Measurements from ENCODE around the gene INCA1.

INCA1 gene

GRCh38 chr17:4969551-4970173 lies 27.7 kb downstream of the INCA1 start:
- H3K9me3 Mint-ChIP-seq, result no peaks in the 10 kb centered on the region
- no peak overlapping the region for H3K27ac Mint-ChIP-seq
- H3K36me3 Mint-ChIP-seq (ENCODE audit: low read depth), result peaks cover 50% of the 10 kb centered on the region
- no peak overlapping the region for H3K4me3 Mint-ChIP-seq
- no peaks in the 10 kb centered on the region for H3K27me3 Mint-ChIP-seq
- peaks cover 43% of the 10 kb centered on the region for H3K4me1 Mint-ChIP-seq (ENCODE audit: low read depth)

GRCh38 chr17:4969047-4969550 lies 28.2 kb downstream of the INCA1 start:
- Mint-ChIP-seq H3K27ac (no peak overlapping the region), H3K4me1 (ENCODE audit: low read depth) (peaks cover 43% of the 10 kb centered on the region), H3K9me3 (no peaks in the 10 kb centered on the region), H3K36me3 (ENCODE audit: low read depth) (peaks cover 45% of the 10 kb centered on the region), H3K4me3 (no peak overlapping the region), H3K27me3 (no peaks in the 10 kb centered on the region)

GRCh38 chr17:4968486-4969046 lies 28.8 kb downstream of the INCA1 start:
- Mint-ChIP-seq H3K9me3 (no peaks in the 10 kb centered on the region), H3K4me3 (no peak overlapping the region), H3K4me1 (ENCODE audit: low read depth) (peaks cover 43% of the 10 kb centered on the region), H3K27me3 (no peaks in the 10 kb centered on the region), H3K36me3 (ENCODE audit: low read depth) (peaks cover 41% of the 10 kb centered on the region), H3K27ac (no peak overlapping the region)

- Mint-ChIP-seq H3K36me3 (ENCODE audit: low read depth) (peaks cover 36% of the 10 kb centered on the region), H3K4me1 (ENCODE audit: low read depth) (peaks cover 43% of the 10 kb centered on the region), H3K27ac (peak within 1 kb of the TSS; percentile 87), H3K27me3 (no peaks in the 10 kb centered on the region), H3K9me3 (no peaks in the 10 kb centered on the region), H3K4me3 (no peak within 1 kb of the TSS)
These were observed 29.5 kb downstream of the INCA1 start, which contains the start of gene SPAG7 for GRCh38 chr17:4967539-4968485. Gene SPAG7 (minus strand): TSS chr17:4967817. CDS start chr17:4967804, 13 bp downstream.

- peaks cover 29% of the 10 kb centered on the region for H3K36me3 Mint-ChIP-seq (ENCODE audit: low read depth)
- H3K27ac Mint-ChIP-seq, result no peak overlapping the region
- H3K9me3 Mint-ChIP-seq, result no peaks in the 10 kb centered on the region
- no peak overlapping the region for H3K4me3 Mint-ChIP-seq
- H3K27me3 Mint-ChIP-seq, result no peaks in the 10 kb centered on the region
- H3K4me1 Mint-ChIP-seq (ENCODE audit: low read depth), result peaks cover 43% of the 10 kb centered on the region
These were observed 30.3 kb downstream of the INCA1 start for GRCh38 chr17:4966844-4967538.

GRCh38 chr17:4965311-4965986 lies 31.9 kb downstream of the INCA1 start:
- Mint-ChIP-seq H3K27ac (peak overlapping the region; percentile 38), H3K27me3 (no peaks in the 10 kb centered on the region), H3K4me3 (no peak overlapping the region), H3K9me3 (no peaks in the 10 kb centered on the region), H3K4me1 (ENCODE audit: low read depth) (peaks cover 34% of the 10 kb centered on the region), H3K36me3 (ENCODE audit: low read depth) (peaks cover 24% of the 10 kb centered on the region)

- no peaks in the 10 kb centered on the region for H3K27me3 Mint-ChIP-seq
- no peak overlapping the region for H3K4me3 Mint-ChIP-seq
- no peaks in the 10 kb centered on the region for H3K9me3 Mint-ChIP-seq
- peaks cover 12% of the 10 kb centered on the region for H3K4me1 Mint-ChIP-seq (ENCODE audit: low read depth)
- no peak overlapping the region for H3K27ac Mint-ChIP-seq
- H3K36me3 Mint-ChIP-seq (ENCODE audit: low read depth), result peaks cover 15% of the 10 kb centered on the region
These were observed 36.9 kb downstream of the INCA1 start for GRCh38 chr17:4960279-4960922.

GRCh38 chr17:4959261-4959965 lies 37.9 kb downstream of the INCA1 start:
- Mint-ChIP-seq H3K27ac (no peak overlapping the region), H3K4me3 (no peak overlapping the region), H3K27me3 (no peaks in the 10 kb centered on the region), H3K4me1 (ENCODE audit: low read depth) (peaks cover 8% of the 10 kb centered on the region), H3K9me3 (no peaks in the 10 kb centered on the region), H3K36me3 (ENCODE audit: low read depth) (peaks cover 10% of the 10 kb centered on the region)

- Mint-ChIP-seq H3K9me3 (no peaks in the 10 kb centered on the region), H3K27me3 (no peaks in the 10 kb centered on the region), H3K4me1 (ENCODE audit: low read depth) (peaks cover 8% of the 10 kb centered on the region), H3K36me3 (ENCODE audit: low read depth) (peaks cover 10% of the 10 kb centered on the region), H3K4me3 (no peak overlapping the region), H3K27ac (no peak overlapping the region)
These were observed 39.2 kb downstream of the INCA1 start for GRCh38 chr17:4958102-4958501.

GRCh38 chr17:4956493-4957061 lies 40.7 kb downstream of the INCA1 start:
- Mint-ChIP-seq H3K27ac (no peak overlapping the region), H3K36me3 (ENCODE audit: low read depth) (peaks cover 7% of the 10 kb centered on the region), H3K9me3 (no peaks in the 10 kb centered on the region), H3K4me3 (no peak overlapping the region), H3K4me1 (ENCODE audit: low read depth) (peaks cover 12% of the 10 kb centered on the region), H3K27me3 (no peaks in the 10 kb centered on the region)

- H3K9me3 Mint-ChIP-seq, result no peaks in the 10 kb centered on the region
- H3K27me3 Mint-ChIP-seq, result no peaks in the 10 kb centered on the region
- H3K27ac Mint-ChIP-seq, result no peak overlapping the region
- peaks cover 26% of the 10 kb centered on the region for H3K4me1 Mint-ChIP-seq (ENCODE audit: low read depth)
- H3K4me3 Mint-ChIP-seq, result no peak overlapping the region
- no peaks in the 10 kb centered on the region for H3K36me3 Mint-ChIP-seq (ENCODE audit: low read depth)
These were observed 42.2 kb downstream of the INCA1 start for GRCh38 chr17:4955091-4955490.

- Mint-ChIP-seq H3K4me3 (no peak overlapping the region), H3K36me3 (ENCODE audit: low read depth) (no peaks in the 10 kb centered on the region), H3K9me3 (no peaks in the 10 kb centered on the region), H3K27me3 (no peaks in the 10 kb centered on the region), H3K4me1 (ENCODE audit: low read depth) (peaks cover 26% of the 10 kb centered on the region), H3K27ac (no peak overlapping the region)
These were observed 43.8 kb downstream of the INCA1 start for GRCh38 chr17:4953451-4953961.

- Mint-ChIP-seq H3K4me1 (ENCODE audit: low read depth) (peaks cover 29% of the 10 kb centered on the region), H3K4me3 (peak overlapping the region; percentile 86), H3K36me3 (ENCODE audit: low read depth) (peaks cover 12% of the 10 kb centered on the region), H3K9me3 (no peaks in the 10 kb centered on the region), H3K27ac (peak overlapping the region; percentile 96), H3K27me3 (no peaks in the 10 kb centered on the region)
These were observed 45.8 kb downstream of the INCA1 start for GRCh38 chr17:4951486-4951885.
